Endometrium (tissue), 2 donors: ENCODE measurements around the gene CBFB.
"Not testable (repeated sequence)": the region's sequence is repeated elsewhere in the genome, so short reads cannot be mapped to it uniquely, and the experiment has no call there.

Source experiments
- FAIRE-seq: peaks from 2 replicates; lab custom pipeline; 2012; peaks lifted over from hg19 to GRCh38; lab: Jason Lieb, UNC
- donor health status: control.
- donor health status: control.

CBFB gene

GRCh38 chr16:67028696-67029253, at the start of gene CBFB:
CBFB (plus strand) TSS chr16:67029149; CDS start chr16:67029408, 259 bp downstream.
- no peak for FAIRE-seq

- no peak for FAIRE-seq
These were observed 45.9 kb upstream of the CBFB start for GRCh38 chr16:66983033-66983432.

GRCh38 chr16:66984892-66985311, 44.0 kb upstream of the CBFB start:
- FAIRE-seq = no peak

GRCh38 chr16:66986559-66986958, 42.4 kb upstream of the CBFB start:
- FAIRE-seq = no peak

GRCh38 chr16:66988197-66988788, 40.7 kb upstream of the CBFB start, which contains the start of gene CES4A:
CES4A (plus strand) TSS chr16:66988589; CDS start chr16:66988773, 184 bp downstream.
- FAIRE-seq = no peak

- no peak for FAIRE-seq
These were observed 37.3 kb upstream of the CBFB start for GRCh38 chr16:66991545-66992077.

- not testable (repeated sequence) for FAIRE-seq
These were observed 35.4 kb upstream of the CBFB start for GRCh38 chr16:66993558-66993957.

GRCh38 chr16:66996324-66996982, 32.5 kb upstream of the CBFB start:
- no peak for FAIRE-seq

GRCh38 chr16:66996983-66997358, 32.0 kb upstream of the CBFB start:
- no peak for FAIRE-seq

- FAIRE-seq = no peak
These were observed 28.3 kb upstream of the CBFB start for GRCh38 chr16:67000384-67001351.

GRCh38 chr16:67001726-67002125, 27.2 kb upstream of the CBFB start:
- FAIRE-seq = no peak

GRCh38 chr16:67006930-67007658, 21.9 kb upstream of the CBFB start:
- FAIRE-seq = no peak

GRCh38 chr16:67009158-67009557, 19.8 kb upstream of the CBFB start:
- FAIRE-seq = no peak

GRCh38 chr16:67011274-67011673, 17.7 kb upstream of the CBFB start:
- no peak for FAIRE-seq

- no peak for FAIRE-seq
These were observed 15.6 kb upstream of the CBFB start for GRCh38 chr16:67013233-67013822.

GRCh38 chr16:67013823-67014633, 14.9 kb upstream of the CBFB start:
- FAIRE-seq = no peak

- FAIRE-seq = no peak
These were observed 14.2 kb upstream of the CBFB start for GRCh38 chr16:67014634-67015312.

- FAIRE-seq = no peak
These were observed 13.6 kb upstream of the CBFB start for GRCh38 chr16:67015313-67015731.

GRCh38 chr16:67016143-67016542, 12.8 kb upstream of the CBFB start:
- FAIRE-seq = no peak
